Bronchial epithelial cell (primary cell): Measurements from ENCODE around the gene PALB2. TPM values are rescaled to one million over a fixed set of nuclear protein-coding genes. Genes with fewer than 3 reads are reported as not detected.

Experiments used
- DNase-seq: peaks from one replicate; pipeline ENCODE4 v3.0.0-alpha.2; 2010; ENCODE audit warnings: low read depth
- FAIRE-seq: peaks from 2 replicates; lab custom pipeline; 2011; peaks lifted over from hg19 to GRCh38; lab: Jason Lieb, UNC
- H3K27me3 ChIP-seq: 2 replicates; pipeline ENCODE4 v1.5.1; 2011; ENCODE audit warnings: low read length; ENCODE audit not compliant: control insufficient read depth, insufficient read depth
- H3K36me3 ChIP-seq: 2 replicates; pipeline ENCODE4 v1.5.1; 2011; ENCODE audit warnings: low read length; ENCODE audit not compliant: control insufficient read depth, insufficient read depth
- H3K4me3 ChIP-seq: 2 replicates; pipeline ENCODE4 v1.5.1; 2011; ENCODE audit warnings: mild to moderate bottlenecking, low read depth, low read length, control low read depth
- total RNA-seq: library from RNA; depleted of rRNA; stranded (reverse); fragments of >200 nt; gene quantifications from 2 replicates; pipeline ENCODE4 v1.2.1, GENCODE V29; 2014
- TF ChIP-seq, protein P1 (sequence below): IDR thresholded peaks from 2 replicates; pipeline ENCODE4 v1.5.1; 2011; ENCODE audit warnings: mild to moderate bottlenecking, moderate library complexity, low read length, control low read depth, inconsistent platforms; ENCODE audit not compliant: insufficient read depth, severe bottlenecking

Gene PALB2
- total RNA-seq, 1 donor from 2014 or later: 9.7 TPM

DNA sequence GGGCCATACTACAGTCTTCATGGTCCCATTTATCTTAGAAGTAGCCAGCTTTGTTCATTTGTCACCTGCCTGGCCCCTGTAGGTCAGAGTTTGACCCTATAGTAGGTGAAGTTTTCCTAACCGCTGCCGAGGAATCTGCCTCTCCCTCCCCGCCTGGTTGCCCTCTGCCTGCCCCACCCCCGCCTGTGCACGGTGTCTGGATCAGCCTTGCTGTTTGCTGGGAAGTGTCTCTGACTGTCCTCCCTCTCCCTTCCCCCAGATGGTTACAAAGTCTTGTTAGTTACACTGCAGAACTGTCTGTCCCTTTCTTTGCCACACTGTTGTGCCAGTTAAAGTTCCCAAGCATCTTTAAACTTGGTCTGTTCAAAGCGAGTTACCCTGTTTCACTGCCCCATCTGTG is 77.9 kb downstream of the PALB2 start:
- Histone ChIP-seq H3K27me3 (no peaks in the 10 kb centered on the region), H3K4me3 (no peak overlapping the region), H3K36me3 (peaks cover 38% of the 10 kb centered on the region)
- TF ChIP-seq, protein P1, sequence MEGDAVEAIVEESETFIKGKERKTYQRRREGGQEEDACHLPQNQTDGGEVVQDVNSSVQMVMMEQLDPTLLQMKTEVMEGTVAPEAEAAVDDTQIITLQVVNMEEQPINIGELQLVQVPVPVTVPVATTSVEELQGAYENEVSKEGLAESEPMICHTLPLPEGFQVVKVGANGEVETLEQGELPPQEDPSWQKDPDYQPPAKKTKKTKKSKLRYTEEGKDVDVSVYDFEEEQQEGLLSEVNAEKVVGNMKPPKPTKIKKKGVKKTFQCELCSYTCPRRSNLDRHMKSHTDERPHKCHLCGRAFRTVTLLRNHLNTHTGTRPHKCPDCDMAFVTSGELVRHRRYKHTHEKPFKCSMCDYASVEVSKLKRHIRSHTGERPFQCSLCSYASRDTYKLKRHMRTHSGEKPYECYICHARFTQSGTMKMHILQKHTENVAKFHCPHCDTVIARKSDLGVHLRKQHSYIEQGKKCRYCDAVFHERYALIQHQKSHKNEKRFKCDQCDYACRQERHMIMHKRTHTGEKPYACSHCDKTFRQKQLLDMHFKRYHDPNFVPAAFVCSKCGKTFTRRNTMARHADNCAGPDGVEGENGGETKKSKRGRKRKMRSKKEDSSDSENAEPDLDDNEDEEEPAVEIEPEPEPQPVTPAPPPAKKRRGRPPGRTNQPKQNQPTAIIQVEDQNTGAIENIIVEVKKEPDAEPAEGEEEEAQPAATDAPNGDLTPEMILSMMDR: no peak
- DNase-seq: no peak
- no peak for FAIRE-seq

DNA sequence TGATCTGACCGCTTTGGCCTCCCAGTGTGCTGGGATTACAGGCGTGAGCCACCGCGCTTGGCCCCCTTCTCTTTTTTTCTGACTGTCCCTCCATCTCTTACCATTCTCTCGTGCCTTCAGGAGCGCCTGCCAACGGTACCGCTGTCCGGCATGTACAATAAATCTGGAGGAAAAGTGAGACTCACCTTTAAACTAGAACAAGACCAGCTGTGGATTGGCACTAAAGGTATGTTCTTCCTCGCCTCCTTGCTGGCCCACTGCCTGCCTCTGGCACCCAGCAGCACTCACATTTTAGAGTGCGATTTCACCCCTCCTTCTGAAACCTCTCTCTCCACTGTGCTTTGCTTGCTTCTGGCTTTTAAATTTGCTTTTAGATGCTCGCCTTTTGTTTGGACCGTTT is 78.6 kb downstream of the PALB2 start:
- DNase-seq: no peak
- no peak for FAIRE-seq
- no peaks in the 10 kb centered on the region for H3K27me3 ChIP-seq
- H3K4me3 ChIP-seq: no peak overlapping the region
- TF ChIP-seq, protein P1: no peak
- peaks cover 34% of the 10 kb centered on the region for H3K36me3 ChIP-seq

DNA sequence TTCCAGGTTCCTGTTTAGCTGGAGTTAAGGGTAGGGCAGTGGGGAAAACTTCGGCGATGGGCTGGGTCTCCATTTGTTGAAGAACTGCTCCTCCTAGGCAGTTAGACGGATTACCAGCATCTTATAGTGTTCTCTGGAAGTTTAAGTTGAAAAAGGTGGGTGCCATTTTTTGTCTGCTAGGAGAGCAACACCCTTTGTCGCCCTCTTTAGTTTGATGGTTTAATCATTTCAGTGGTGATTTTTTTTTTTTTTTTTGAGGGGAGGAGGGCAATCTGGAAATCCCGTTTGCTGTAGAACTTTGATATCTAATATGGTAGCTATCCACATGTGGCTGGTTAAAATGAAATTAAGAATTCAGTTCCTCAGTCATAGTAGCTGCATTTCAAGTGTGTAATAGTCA is 79.5 kb downstream of the PALB2 start:
- Histone ChIP-seq H3K27me3 (no peaks in the 10 kb centered on the region), H3K4me3 (no peak overlapping the region), H3K36me3 (peaks cover 27% of the 10 kb centered on the region)
- no peak for FAIRE-seq
- TF ChIP-seq, protein P1: no peak
- DNase-seq: no peak

DNA sequence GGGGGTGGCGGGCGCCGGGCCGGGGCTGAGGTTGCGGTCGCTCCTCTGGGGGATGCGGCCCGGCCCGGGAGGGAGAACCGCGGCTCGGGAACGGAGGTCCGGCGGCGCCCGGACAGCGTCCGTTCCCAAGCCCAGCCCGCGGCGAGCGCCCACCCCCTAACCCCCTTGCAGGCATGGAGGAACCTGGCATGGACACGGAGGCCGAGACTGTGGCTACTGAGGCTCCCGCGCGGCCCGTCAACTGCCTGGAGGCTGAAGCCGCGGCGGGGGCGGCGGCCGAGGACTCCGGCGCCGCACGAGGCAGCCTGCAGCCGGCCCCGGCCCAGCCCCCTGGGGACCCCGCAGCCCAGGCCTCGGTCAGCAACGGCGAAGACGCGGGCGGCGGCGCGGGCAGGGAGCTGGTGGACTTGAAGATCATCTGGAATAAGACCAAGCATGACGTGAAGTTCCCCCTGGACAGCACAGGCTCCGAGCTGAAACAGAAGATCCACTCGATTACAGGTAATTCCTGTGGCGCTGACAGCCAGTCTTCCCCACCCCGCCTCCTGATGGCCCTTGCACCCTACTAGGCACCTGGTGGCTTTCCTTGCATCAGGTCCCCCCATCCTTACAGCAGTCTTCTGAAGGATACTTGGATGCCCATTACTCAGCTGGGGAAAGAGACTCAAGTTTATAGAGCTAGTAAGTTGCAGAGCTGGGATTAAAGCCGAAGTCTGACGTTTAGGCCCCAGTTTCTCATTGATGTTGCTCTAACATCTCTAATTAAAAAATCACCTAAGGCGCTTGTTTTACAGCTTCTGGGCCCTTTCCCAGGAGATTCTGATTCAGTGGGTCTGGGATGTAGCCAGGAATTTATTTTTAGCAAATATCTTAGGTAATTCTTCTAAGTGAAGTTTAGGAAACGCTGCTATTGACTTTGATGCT is 83.1 kb downstream of the PALB2 start:
- Histone ChIP-seq H3K27me3 (no peaks in the 10 kb centered on the region), H3K4me3 (peak overlapping the region; percentile 87), H3K36me3 (peaks cover 18% of the 10 kb centered on the region)
- FAIRE-seq (no peak), DNase-seq (peak; percentile 25)
- TF ChIP-seq, protein P1: no peak

DNA sequence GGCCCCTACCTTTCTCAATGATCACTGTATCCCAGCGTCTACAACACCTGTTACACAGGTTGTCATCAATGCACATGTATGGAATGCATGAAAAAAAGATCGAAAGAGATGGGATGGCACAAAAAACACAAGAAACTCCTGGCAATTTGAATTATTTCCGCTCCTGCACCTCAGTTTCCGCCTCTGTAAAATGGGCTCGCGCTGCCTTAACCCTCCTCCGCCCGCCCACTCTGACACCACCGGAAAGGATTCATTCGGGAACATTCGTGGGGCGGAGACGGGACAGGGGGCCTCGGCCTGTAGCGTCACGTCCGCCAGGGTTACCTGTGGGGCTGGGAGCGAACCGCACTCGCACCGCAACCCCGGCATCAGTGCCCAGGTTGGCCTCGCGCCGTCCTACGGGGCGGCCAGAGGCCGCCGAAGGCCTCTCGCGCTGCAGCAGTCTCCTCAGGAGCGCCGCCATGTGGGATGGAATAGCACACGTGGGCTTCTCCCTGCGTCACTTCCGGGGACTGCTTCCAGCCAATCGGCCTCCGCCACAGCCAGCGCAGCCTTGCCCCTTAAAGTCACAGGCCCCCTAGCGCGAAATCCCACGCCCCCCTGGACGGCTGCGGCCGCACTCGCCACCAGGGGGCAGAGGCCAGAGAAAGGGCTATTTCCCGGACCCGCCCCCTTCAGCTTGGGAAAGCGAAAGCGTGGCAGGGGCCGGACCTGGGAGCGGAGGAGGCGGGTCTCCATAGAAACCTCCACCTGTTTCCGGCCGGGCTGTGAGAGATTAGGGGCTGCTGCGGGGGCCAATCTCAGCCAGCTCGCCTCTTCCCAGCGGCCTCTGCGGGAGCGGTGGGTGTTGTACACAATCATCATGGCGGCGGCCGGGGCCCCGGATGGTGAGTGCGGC is 84.0 kb downstream of the PALB2 start, which contains the start of the genes EARS2 and UBFD1:
Gene EARS2, minus strand, starts transcription at position 470 of the 898 bp plus-strand sequence. Its CDS starts 7 bp downstream, at position 463.
Gene UBFD1, plus strand, starts transcription at position 847 of the 898 bp plus-strand sequence. Its CDS starts 16 bp downstream, at position 863.
- TF ChIP-seq, protein P1: peak; percentile 91
- H3K36me3 ChIP-seq: peaks cover 13% of the 10 kb centered on the region
- H3K4me3 ChIP-seq: peak within 1 kb of the TSS; percentile 87
- DNase-seq (peak; percentile 93), FAIRE-seq (no peak)
- no peaks in the 10 kb centered on the region for H3K27me3 ChIP-seq
